HG03135 (cell line): ENCODE measurements around the gene TMEM204.
"Not testable (repeated sequence)": the region's sequence is repeated elsewhere in the genome, so short reads cannot be mapped to it uniquely, and the experiment has no call there.

Source experiments
- ATAC-seq: cut with Tn5 transposase; IDR thresholded peaks from one replicate; pipeline ENCODE4 v1.9.1; 2021; ENCODE audit warnings: mild to moderate bottlenecking, moderate library complexity; ENCODE audit not compliant: unreplicated experiment

Gene TMEM204

DNA sequence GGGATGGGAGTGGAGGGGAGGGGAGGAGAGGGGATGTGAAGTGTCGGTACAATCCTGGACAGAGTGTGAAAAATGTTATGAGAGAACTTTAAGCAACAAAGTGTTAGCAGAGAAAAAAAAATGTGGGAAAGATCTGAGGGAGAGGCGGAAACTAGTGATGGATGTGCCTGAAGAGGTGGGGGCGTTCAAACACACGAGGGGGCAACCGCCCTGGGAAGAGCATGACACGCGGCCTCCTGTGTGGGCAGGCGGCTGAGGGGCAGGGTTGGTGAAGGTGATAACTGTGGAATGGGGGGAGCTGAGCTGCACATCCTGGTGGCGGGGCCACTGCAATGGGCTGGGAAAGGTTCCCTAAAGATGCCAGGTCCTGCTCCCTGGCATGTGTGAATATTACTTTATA lies 48.3 kb downstream of the TMEM204 start:
- ATAC-seq: no peak

DNA sequence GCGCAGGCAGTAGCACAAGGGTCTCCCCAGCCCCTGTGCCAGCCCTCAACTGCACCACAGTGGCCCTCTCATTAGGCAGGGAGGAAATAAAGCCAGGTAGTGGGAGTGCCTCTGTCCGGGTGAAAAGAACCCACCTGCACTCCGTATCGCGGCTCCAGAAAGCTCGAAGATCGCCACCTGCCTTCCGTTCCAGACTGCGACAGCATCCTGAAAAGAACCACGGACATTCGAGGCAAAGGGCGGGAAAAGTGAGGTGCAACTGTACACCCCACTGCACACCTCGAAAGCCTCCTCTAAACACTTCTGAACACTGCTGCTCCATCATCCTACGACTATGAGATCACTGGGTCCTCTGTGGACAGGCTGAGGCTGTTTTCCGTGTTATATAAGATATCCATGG lies 49.7 kb downstream of the TMEM204 start:
- ATAC-seq: no peak

DNA sequence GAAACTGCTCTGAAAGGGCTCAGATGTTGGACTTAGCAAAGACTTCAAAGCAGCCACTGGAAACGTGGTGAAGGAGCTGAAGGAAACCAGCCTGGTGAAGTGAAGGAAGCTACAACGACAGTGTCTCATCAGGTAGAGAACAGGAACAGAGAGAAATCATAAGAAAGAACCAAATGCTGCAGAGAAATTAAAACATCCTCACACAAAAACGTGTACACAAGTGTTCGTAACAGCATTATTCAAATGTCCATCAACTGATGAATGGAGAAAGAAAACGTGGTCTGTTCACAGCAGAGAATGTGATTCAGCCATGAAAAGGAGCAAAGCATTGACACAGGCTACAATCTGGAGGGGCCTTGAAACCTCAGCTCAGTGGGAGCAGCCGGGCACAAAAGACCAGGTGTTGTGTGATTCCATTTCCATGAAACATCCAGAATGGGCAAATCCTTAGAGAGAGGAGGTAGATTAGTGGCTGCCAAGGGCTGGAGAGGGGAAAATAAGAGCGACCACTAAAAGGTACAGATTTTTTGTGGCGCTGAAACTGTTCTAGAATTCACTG lies 51.5 kb downstream of the TMEM204 start:
- ATAC-seq: no peak

DNA sequence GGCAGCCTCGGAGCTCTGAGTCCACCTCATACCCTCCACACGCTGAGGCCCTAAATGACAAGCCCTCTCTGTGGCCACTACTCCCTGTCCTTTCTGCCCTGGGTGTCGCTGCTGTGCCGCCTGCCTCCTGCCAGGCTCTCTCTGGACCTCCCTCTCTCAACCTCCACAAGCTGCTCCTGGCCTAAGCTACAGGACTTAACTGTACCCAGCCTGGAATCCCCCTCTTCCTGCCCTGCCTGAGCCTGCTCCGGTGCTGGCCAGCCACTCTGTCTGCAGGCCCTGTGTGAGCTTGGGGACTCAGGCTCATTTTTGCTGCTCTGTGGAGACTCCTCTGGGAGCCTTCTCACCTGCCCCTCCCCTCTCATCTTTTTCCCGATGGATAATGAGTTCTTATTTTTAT lies 56.9 kb downstream of the TMEM204 start:
- ATAC-seq: no peak

DNA sequence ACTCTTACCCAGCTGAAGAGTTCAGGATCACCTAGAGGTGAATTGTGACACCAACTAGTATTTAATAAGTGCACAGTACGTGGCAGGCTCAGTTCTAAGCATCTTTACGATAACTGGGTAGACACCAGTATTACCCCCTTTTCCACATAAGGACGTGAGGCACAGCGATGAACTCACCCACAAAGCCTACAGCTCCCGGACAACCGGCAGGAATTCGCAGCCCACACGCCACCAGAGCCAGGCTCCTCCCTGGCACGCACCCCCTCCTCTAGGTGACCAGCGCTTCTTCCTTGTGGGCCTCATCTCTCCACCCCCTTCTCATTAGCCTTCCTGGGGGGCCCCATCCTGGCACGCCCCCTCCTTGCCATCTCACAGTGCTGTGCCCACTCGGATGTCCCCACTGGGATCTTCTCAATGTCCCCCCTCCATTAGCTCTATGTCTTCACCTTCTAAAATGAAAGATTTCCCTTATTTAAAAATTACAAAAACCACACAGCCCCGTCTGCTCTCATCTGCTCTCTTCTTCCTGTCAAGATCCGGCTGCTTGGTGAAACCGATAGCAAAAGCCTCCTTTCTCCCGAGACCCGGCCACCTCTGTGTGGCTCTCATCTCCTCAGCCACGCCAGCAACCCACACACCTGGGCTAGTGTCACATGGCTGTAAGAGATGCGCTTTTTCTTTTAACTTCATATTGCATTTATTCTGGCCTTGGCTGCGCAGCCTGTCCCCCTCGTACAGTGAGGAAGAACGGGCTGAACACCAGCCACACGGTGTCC lies 57.7 kb downstream of the TMEM204 start:
- ATAC-seq: no peak

DNA sequence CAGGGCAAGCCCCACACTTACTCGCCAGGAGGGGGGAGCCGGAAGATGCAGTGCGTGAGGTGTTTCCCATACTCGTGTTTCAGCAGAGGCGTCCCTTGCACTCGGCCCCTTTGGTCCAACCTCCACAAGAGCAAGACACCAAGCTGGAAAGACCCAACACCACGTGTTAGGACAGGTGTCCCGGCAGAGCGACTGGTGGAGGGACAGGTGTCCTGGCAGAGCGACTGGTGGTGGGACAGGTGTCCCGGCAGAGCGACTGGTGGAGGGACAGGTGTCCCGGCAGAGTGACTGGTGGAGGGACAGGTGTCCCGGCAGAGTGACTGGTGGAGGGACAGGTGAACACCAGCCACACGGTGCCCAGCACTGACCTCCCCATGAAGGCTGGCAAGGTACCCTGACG lies 59.0 kb downstream of the TMEM204 start:
- ATAC-seq: no peak

DNA sequence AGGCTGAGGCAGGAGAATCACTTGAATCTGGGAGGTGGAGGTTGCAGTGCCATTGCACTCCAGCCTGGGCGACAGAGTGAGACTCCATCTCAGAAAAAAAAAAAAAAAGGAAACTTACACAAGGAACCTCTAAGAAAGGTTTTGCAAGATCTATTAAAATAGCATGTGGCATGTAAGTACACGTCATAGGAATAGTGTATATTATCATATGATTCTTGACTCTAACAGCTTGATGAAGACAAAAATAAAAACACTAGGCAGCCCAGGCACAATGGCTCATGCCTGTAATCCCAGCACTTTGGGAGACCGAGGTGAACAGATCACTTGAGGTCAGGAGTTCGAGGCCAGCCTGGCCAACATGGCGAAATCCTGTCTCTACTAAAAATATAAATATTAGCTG lies 62.0 kb downstream of the TMEM204 start:
- not testable (repeated sequence) for ATAC-seq

DNA sequence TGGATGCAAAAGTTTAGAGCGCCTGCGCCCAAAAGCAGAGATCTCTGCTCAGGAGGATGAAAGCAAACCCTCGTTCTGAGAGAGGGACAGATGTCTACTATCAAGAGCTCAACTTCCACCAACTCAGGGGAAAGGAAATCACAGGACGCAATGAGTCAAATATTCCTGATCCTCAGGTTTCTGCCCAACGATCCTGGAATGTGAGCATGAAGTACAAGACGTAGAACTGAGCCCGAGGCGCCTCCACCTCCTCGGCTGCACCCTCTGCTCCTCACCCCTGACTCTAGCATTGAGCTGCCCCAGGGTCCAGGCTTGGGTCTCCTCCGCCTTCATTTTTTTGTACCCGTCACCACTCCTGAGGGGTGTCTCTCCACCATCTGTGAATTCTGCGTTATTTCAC lies 63.0 kb downstream of the TMEM204 start:
- no peak for ATAC-seq

DNA sequence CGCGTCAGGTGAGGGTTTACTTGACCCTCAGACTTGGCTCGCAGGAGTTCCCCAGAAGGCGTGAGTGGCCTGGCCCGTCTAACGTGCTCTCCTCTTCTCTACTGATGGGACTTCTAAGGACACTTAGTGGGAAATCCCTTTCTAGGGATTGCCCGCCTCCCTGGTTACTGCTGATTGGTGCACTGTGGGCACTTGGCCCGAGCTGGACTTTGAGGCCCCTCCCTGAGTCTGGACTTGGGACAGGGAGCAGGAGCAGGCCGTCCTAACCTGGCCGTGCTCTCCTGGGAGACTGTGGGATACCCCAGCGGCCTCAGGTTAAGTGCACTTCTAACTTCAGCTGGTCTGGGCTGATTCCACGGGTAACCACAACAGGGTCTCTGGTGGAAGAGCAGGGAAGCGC lies 63.7 kb downstream of the TMEM204 start:
- ATAC-seq: no peak

DNA sequence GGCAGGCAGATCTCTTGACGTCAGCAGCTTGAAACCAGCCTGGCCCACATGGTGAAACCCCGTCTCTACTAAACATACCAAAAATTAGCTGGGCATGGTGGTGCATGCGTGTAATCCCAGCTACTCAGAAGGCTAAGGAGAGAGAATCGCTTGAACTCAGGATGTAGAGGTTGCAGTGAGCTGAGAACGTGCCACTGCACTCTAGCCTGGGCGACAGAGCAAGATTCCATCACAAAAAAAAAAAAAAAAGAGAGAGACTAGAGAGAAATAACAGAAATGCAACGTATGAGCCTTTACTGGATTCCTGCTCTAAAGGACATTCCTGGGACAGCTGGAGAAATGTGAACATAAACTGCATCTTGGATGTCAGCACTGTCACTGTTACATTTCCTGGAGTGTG lies 67.6 kb downstream of the TMEM204 start:
- ATAC-seq: no peak

DNA sequence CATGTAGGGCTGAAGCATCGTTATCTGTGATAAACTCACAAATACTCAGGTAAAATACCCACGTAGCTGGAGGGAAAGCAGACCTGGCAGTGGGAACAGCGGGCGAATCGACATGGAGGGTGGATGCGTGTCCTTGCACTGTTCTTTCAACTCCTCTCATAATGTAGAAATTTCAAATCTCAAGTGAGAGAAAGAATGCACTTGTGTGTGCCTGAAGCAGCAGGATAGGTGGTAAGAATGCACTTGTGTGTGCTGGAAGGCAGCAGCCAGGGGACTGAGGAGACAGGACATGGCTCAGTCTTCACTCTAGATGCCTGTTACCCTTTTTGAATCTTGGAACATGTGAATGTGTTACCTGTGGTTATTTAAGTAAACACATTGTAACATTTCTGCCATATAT lies 68.0 kb downstream of the TMEM204 start:
- ATAC-seq: no peak

DNA sequence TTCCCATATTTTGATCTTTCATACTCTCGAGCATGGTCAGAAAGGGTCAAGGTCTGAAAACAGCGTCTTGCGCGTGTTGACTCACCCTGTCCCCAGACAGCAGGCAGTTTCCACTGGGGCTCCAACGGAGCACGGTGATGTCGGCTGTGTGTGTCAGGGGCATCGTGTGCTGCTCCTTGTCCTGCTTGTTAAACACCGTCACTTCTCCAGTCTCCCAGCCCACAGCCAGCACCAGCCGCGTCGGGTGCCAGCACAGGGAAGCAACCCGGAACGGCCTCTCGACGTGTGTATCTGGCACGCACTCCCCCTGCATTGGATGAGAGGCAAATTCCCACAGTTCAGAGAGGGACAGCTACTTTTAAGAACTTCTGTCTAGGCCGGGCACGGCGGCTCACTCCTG lies 68.8 kb downstream of the TMEM204 start:
- no peak for ATAC-seq
